Choroid plexus epithelial cell (primary cell): ENCODE measurements around the gene EXOC4.
A peak's percentile ranks its signal among the peaks of the same experiment; 100 is the strongest.

Source experiments
- DNase-seq: peaks from one replicate; pipeline ENCODE4 v3.0.0-alpha.2; 2010; ENCODE audit warnings: low read depth
- H3K4me3 ChIP-seq: 2 replicates; pipeline ENCODE4 v1.5.1; 2011; ENCODE audit warnings: low read depth, mild to moderate bottlenecking, control low read depth, low read length, moderate library complexity
- CTCF ChIP-seq: conservative IDR thresholded peaks from 2 replicates; pipeline ENCODE4 v1.5.1; 2011; ENCODE audit warnings: low read depth, mild to moderate bottlenecking, control low read depth, inconsistent platforms, low read length, moderate library complexity

Gene EXOC4

GRCh38 chr7:133330085-133330484 is 77.2 kb downstream of the EXOC4 start:
- TF ChIP-seq CTCF = no peak
- no peak for DNase-seq
- H3K4me3 ChIP-seq = no peak overlapping the region

- no peak for TF ChIP-seq CTCF
- no peak overlapping the region for H3K4me3 ChIP-seq
- peak; percentile 11 for DNase-seq
Measured at GRCh38 chr7:133331861-133332260, 79.0 kb downstream of the EXOC4 start.

- no peak overlapping the region for H3K4me3 ChIP-seq
- TF ChIP-seq CTCF = no peak
- no peak for DNase-seq
Measured at GRCh38 chr7:133339772-133340171, 86.9 kb downstream of the EXOC4 start.

- no peak overlapping the region for H3K4me3 ChIP-seq
- DNase-seq = peak; percentile 56
- peak; percentile 67 for TF ChIP-seq CTCF
Measured at GRCh38 chr7:133344275-133344674, 91.4 kb downstream of the EXOC4 start.

- no peak for TF ChIP-seq CTCF
- H3K4me3 ChIP-seq = no peak overlapping the region
- DNase-seq = no peak
Measured at GRCh38 chr7:133345690-133346421, 93.0 kb downstream of the EXOC4 start.

GRCh38 chr7:133348250-133348649 is 95.4 kb downstream of the EXOC4 start:
- no peak overlapping the region for H3K4me3 ChIP-seq
- no peak for TF ChIP-seq CTCF
- DNase-seq = no peak

- TF ChIP-seq CTCF = no peak
- no peak for DNase-seq
- H3K4me3 ChIP-seq = no peak overlapping the region
Measured at GRCh38 chr7:133349101-133349500, 96.2 kb downstream of the EXOC4 start.
